Chondrocyte (in vitro differentiated cells): ENCODE measurements around the gene EIPR1. TPM values are rescaled to one million over a fixed set of nuclear protein-coding genes. Genes with fewer than 3 reads are reported as not detected.
A peak's percentile ranks its signal among the peaks of the same experiment; 100 is the strongest.
"Not testable (repeated sequence)": the region's sequence is repeated elsewhere in the genome, so short reads cannot be mapped to it uniquely, and the experiment has no call there.

Experiments
- DNase-seq: peaks from one replicate; pipeline ENCODE4 v3.0.0; 2021; ENCODE audit warnings: mixed read lengths, low spot score
- H3K27ac Mint-ChIP-seq: one replicate; pipeline ENCODE4 v1.8.0; 2021; ENCODE audit warnings: mild to moderate bottlenecking, moderate library complexity, mixed read lengths; ENCODE audit not compliant: unreplicated experiment
- H3K27me3 Mint-ChIP-seq: 2 replicates; pipeline ENCODE4 v1.8.0; 2021; ENCODE audit warnings: low read depth, mixed read lengths
- H3K36me3 Mint-ChIP-seq: 2 replicates; pipeline ENCODE4 v1.8.0; 2021; ENCODE audit warnings: low read depth, mixed read lengths
- H3K4me1 Mint-ChIP-seq: 2 replicates; pipeline ENCODE4 v1.8.0; 2021; ENCODE audit warnings: low read depth, mild to moderate bottlenecking, mixed read lengths
- H3K4me3 Mint-ChIP-seq: one replicate; pipeline ENCODE4 v1.8.0; 2021; ENCODE audit warnings: mild to moderate bottlenecking, moderate library complexity, mixed read lengths; ENCODE audit not compliant: unreplicated experiment
- H3K9me3 Mint-ChIP-seq: 2 replicates; pipeline ENCODE4 v1.8.0; 2021; ENCODE audit warnings: low read depth, mixed read lengths
- CTCF ChIP-seq: fragments of 200-600 bp; sonication (generic); IDR thresholded peaks from 2 replicates; pipeline ENCODE4 v1.5.0; 2021; ENCODE audit warnings: antibody characterized with exemption, mild to moderate bottlenecking, moderate library complexity
- total RNA-seq: library from RNA; stranded (reverse); gene quantifications from 3 replicates; pipeline ENCODE4 v1.2.1, GENCODE V29; 2021

Gene EIPR1
- total RNA-seq, 1 donor from 2014 or later = 18.2 TPM

GRCh38 chr2:3289971-3290370 is 87.6 kb downstream of the EIPR1 start:
- DNase-seq = no peak
- Mint-ChIP-seq H3K9me3 (no peaks in the 10 kb centered on the region), H3K27me3 (no peaks in the 10 kb centered on the region), H3K4me1 (no peaks in the 10 kb centered on the region), H3K36me3 (no peaks in the 10 kb centered on the region), H3K4me3 (no peak overlapping the region), H3K27ac (no peak overlapping the region)
- TF ChIP-seq CTCF = no peak

- no peak overlapping the region for H3K4me3 Mint-ChIP-seq
- no peaks in the 10 kb centered on the region for H3K36me3 Mint-ChIP-seq
- no peaks in the 10 kb centered on the region for H3K9me3 Mint-ChIP-seq
- DNase-seq = peak; percentile 80
- TF ChIP-seq CTCF = no peak
- no peaks in the 10 kb centered on the region for H3K27me3 Mint-ChIP-seq
- no peaks in the 10 kb centered on the region for H3K4me1 Mint-ChIP-seq
- H3K27ac Mint-ChIP-seq = no peak overlapping the region
Observed at GRCh38 chr2:3289526-3289925, 88.1 kb downstream of the EIPR1 start.

GRCh38 chr2:3289171-3289515 is 88.5 kb downstream of the EIPR1 start:
- no peaks in the 10 kb centered on the region for H3K27me3 Mint-ChIP-seq
- DNase-seq = no peak
- H3K27ac Mint-ChIP-seq = no peak overlapping the region
- no peak for TF ChIP-seq CTCF
- H3K36me3 Mint-ChIP-seq = no peaks in the 10 kb centered on the region
- no peaks in the 10 kb centered on the region for H3K9me3 Mint-ChIP-seq
- no peaks in the 10 kb centered on the region for H3K4me1 Mint-ChIP-seq
- H3K4me3 Mint-ChIP-seq = no peak overlapping the region

GRCh38 chr2:3288470-3289170 is 89.0 kb downstream of the EIPR1 start:
- Mint-ChIP-seq H3K27me3 (no peaks in the 10 kb centered on the region), H3K27ac (no peak overlapping the region), H3K36me3 (no peaks in the 10 kb centered on the region), H3K4me3 (no peak overlapping the region), H3K4me1 (no peaks in the 10 kb centered on the region), H3K9me3 (no peaks in the 10 kb centered on the region)
- peak; percentile 62 for DNase-seq
- TF ChIP-seq CTCF = no peak

GRCh38 chr2:3287896-3288295 is 89.7 kb downstream of the EIPR1 start:
- Mint-ChIP-seq H3K4me1 (no peaks in the 10 kb centered on the region), H3K9me3 (no peaks in the 10 kb centered on the region), H3K27ac (no peak overlapping the region), H3K4me3 (no peak overlapping the region), H3K27me3 (no peaks in the 10 kb centered on the region), H3K36me3 (no peaks in the 10 kb centered on the region)
- no peak for TF ChIP-seq CTCF
- peak; percentile 69 for DNase-seq

- not testable (repeated sequence) for H3K27ac Mint-ChIP-seq, H3K9me3 Mint-ChIP-seq, H3K36me3 Mint-ChIP-seq, H3K4me1 Mint-ChIP-seq, H3K27me3 Mint-ChIP-seq, H3K4me3 Mint-ChIP-seq
- peak; percentile 59 for DNase-seq
Observed at GRCh38 chr2:3286646-3287036, 91.0 kb downstream of the EIPR1 start.
